ENCODE results near the gene EFCAB6.

- TF ChIP-seq POLR2A (IDR thresholded peaks at IDR 0.05), result no peak
- TF ChIP-seq EP300 (IDR thresholded peaks at IDR 0.05), result no peak
- TF ChIP-seq, protein P1, sequence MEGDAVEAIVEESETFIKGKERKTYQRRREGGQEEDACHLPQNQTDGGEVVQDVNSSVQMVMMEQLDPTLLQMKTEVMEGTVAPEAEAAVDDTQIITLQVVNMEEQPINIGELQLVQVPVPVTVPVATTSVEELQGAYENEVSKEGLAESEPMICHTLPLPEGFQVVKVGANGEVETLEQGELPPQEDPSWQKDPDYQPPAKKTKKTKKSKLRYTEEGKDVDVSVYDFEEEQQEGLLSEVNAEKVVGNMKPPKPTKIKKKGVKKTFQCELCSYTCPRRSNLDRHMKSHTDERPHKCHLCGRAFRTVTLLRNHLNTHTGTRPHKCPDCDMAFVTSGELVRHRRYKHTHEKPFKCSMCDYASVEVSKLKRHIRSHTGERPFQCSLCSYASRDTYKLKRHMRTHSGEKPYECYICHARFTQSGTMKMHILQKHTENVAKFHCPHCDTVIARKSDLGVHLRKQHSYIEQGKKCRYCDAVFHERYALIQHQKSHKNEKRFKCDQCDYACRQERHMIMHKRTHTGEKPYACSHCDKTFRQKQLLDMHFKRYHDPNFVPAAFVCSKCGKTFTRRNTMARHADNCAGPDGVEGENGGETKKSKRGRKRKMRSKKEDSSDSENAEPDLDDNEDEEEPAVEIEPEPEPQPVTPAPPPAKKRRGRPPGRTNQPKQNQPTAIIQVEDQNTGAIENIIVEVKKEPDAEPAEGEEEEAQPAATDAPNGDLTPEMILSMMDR (IDR thresholded peaks at IDR 0.05), result no peak
These were observed 282.6 kb downstream of the EFCAB6 start for GRCh38 chr22:43529461-43529860.
